Lower leg skin (tissue), 3 donors: ENCODE measurements around the gene COL13A1.

ENCODE experiments used
- CTCF ChIP-seq, 3 donors: fragments of 450-650 bp; IDR thresholded peaks; one replicate each; pipeline ENCODE4 v1.5.1; 2016; ENCODE audit warnings: antibody characterized with exemption in 3 of 3, mild to moderate bottlenecking in 3 of 3, moderate library complexity in 2 of 3
- POLR2A ChIP-seq, 2 donors: fragments of 450-650 bp; IDR thresholded peaks; one replicate each; pipeline ENCODE4 v1.6.1; 2016 to 2017; ENCODE audit warnings: antibody characterized with exemption in 2 of 2, mild to moderate bottlenecking in 1 of 2, moderate library complexity in 1 of 2

GRCh38 chr10:69858201-69858600 is 56.5 kb downstream of the COL13A1 start:
- TF ChIP-seq CTCF (IDR thresholded peaks at IDR 0.05) = no peak
- no peak for TF ChIP-seq POLR2A (IDR thresholded peaks at IDR 0.05)
